GM23338 (cell line): Measurements from ENCODE around the gene RNF207. TPM values are rescaled to one million over a fixed set of nuclear protein-coding genes. Genes with fewer than 3 reads are reported as not detected.

Experiments used
- ATAC-seq: fragments of 200-7000 bp; cut with Tn5 transposase; 3 replicates; pipeline ENCODE4 v1.9.1; 2020
- DNase-seq: peaks from one replicate; pipeline ENCODE4 v3.0.0-alpha.2; 2015; ENCODE audit warnings: low spot score
- H2AFZ ChIP-seq: fragments of 200-600 bp; sonication (generic); 2 replicates; pipeline ENCODE4 v1.8.0; 2016; ENCODE audit warnings: antibody characterized with exemption, mild to moderate bottlenecking, moderate library complexity
- H3F3A ChIP-seq: fragments of 200-600 bp; sonication (generic); replicated peaks from 2 replicates; pipeline ENCODE4 v1.8.0; 2017; ENCODE audit warnings: antibody characterized with exemption, mixed run types, low read depth
- H3K27ac ChIP-seq: fragments of 200-600 bp; sonication (generic); 2 replicates; pipeline ENCODE4 v1.6.1; 2016; ENCODE audit warnings: low read depth
- H3K27me3 ChIP-seq: fragments of 200-600 bp; sonication (generic); 2 replicates; pipeline ENCODE4 v1.8.0; 2016; ENCODE audit warnings: mild to moderate bottlenecking, mixed run types, moderate library complexity; ENCODE audit not compliant: insufficient read depth
- H3K36me3 ChIP-seq: fragments of 200-600 bp; sonication (generic); 2 replicates; pipeline ENCODE4 v1.8.0; 2016; ENCODE audit warnings: mild to moderate bottlenecking; ENCODE audit not compliant: insufficient read depth
- H3K4me1 ChIP-seq: fragments of 200-600 bp; sonication (generic); 2 replicates; pipeline ENCODE4 v1.8.0; 2016; ENCODE audit warnings: mild to moderate bottlenecking, moderate library complexity; ENCODE audit not compliant: insufficient read depth
- H3K4me2 ChIP-seq: fragments of 200-600 bp; sonication (generic); 2 replicates; pipeline ENCODE4 v1.7.1; 2017; ENCODE audit warnings: mixed run types
- H3K4me3 ChIP-seq: fragments of 200-600 bp; sonication (generic); 2 replicates; pipeline ENCODE4 v1.6.1; 2016; ENCODE audit warnings: mixed run types
- H3K79me2 ChIP-seq: fragments of 200-600 bp; sonication (generic); replicated peaks from 2 replicates; pipeline ENCODE4 v1.8.0; 2017; ENCODE audit warnings: mild to moderate bottlenecking; ENCODE audit not compliant: insufficient read depth
- H3K9me2 ChIP-seq: fragments of 200-600 bp; sonication (generic); 2 replicates; pipeline ENCODE4 v1.8.0; 2017; ENCODE audit not compliant: insufficient read depth
- H4K20me1 ChIP-seq: fragments of 200-600 bp; sonication (generic); replicated peaks from 2 replicates; pipeline ENCODE4 v1.8.0; 2017; ENCODE audit warnings: mild to moderate bottlenecking; ENCODE audit not compliant: insufficient read depth
- H3K27ac Mint-ChIP-seq: 2 replicates; pipeline ENCODE4 v1.8.0; 2020; ENCODE audit warnings: inconsistent platforms, mild to moderate bottlenecking, moderate library complexity, mixed read lengths
- H3K27me3 Mint-ChIP-seq: 3 replicates; pipeline ENCODE4 v1.8.0; 2022; ENCODE audit warnings: low read depth, mild to moderate bottlenecking, moderate library complexity, mixed read lengths, inconsistent platforms; ENCODE audit not compliant: insufficient read depth, poor library complexity
- H3K36me3 Mint-ChIP-seq: 3 replicates; pipeline ENCODE4 v1.8.0; 2021; ENCODE audit warnings: low read depth, mild to moderate bottlenecking, inconsistent platforms, moderate library complexity, mixed read lengths
- H3K4me1 Mint-ChIP-seq: 3 replicates; pipeline ENCODE4 v1.8.0; 2020; ENCODE audit warnings: mild to moderate bottlenecking, inconsistent platforms, mixed read lengths
- H3K4me3 Mint-ChIP-seq: 3 replicates; pipeline ENCODE4 v1.8.0; 2021; ENCODE audit warnings: moderate library complexity, mild to moderate bottlenecking, inconsistent platforms, mixed read lengths
- H3K9me3 Mint-ChIP-seq: 3 replicates; pipeline ENCODE4 v1.8.0; 2020; ENCODE audit warnings: moderate library complexity, mild to moderate bottlenecking, inconsistent platforms, mixed read lengths
- CTCF ChIP-seq, 2 experiments: fragments of 200-600 bp in 1 of 2; sonication (generic) in 1 of 2; conservative IDR thresholded peaks; 2 replicates each; pipeline versions ENCODE4 v1.5.1 to v1.6.1; 2016 to 2017; ENCODE audit warnings: antibody characterized with exemption in 2 of 2, low read depth in 2 of 2, mild to moderate bottlenecking in 2 of 2, moderate library complexity in 1 of 2
- EZH2 ChIP-seq: fragments of 200-600 bp; sonication (generic); IDR thresholded peaks from one replicate; pipeline ENCODE4 v1.8.0; 2017; ENCODE audit warnings: antibody characterized with exemption, mild to moderate bottlenecking, low read depth; ENCODE audit not compliant: unreplicated experiment
- EZH2phosphoT487 ChIP-seq: fragments of 200-600 bp; sonication (generic); IDR thresholded peaks from one replicate; pipeline ENCODE4 v1.8.1; 2018; ENCODE audit warnings: antibody characterized with exemption; ENCODE audit not compliant: unreplicated experiment
- REST ChIP-seq: IDR thresholded peaks from one replicate; pipeline ENCODE4 v1.6.1; 2018; ENCODE audit warnings: antibody characterized with exemption; ENCODE audit not compliant: unreplicated experiment
- polyA plus RNA-seq: library from polyadenylated mRNA; unstranded; fragments of >200 nt; fragmentation: Nextera tagmentation; extraction: Ambion mirVana; gene quantifications from 2 replicates; pipeline ENCODE4 v1.2.1, GENCODE V29; 2016
- total RNA-seq: library from RNA; depleted of rRNA; stranded (reverse); fragments of >200 nt; shearing (Covaris generic); gene quantifications from 2 replicates; pipeline ENCODE4 v1.2.3, GENCODE V29; 2014

The RNF207 gene
- total and polyA plus RNA-seq, 2 experiments from 2014 or later: 1.7 to 2.9 TPM

DNA sequence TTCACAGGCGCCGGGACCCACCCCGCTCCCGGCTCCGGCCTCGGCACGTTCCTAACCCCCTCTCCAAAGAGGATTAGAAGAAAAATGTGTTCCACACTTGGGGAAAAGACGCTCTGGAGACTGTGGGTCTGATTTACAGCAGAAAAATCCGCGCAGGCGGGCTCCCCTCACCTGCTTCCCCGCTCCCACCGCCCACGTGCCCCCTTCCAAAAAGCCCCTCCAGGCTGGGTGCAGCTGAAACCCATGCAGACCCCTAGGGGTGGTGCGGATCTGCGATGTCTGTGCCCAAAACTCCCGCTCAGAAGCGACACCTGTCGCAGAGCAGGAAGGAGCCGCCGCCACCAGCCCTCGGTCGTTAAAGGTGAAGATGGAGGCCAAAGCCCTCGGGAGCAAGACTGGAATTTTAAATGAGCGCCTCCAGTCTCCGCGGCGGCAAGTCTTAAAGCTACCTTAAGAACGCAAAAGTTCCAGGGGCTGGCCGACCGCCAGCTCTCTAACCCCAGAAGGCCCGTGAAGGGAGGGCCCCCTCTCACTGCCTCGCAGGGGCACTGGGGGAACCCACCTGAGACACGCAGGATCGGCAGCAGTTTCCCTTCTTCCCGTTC lies 25.1 kb upstream of the RNF207 start:
- TF ChIP-seq CTCF (conservative IDR thresholded peaks at IDR 0.05; ENCODE audit: low read depth in 2 of 2): 0 out of 4 replicates have a peak, but pooled peaks of 1 of the 2 experiments have one; percentile 8
- no peak for TF ChIP-seq EZH2phosphoT487
- TF ChIP-seq REST: no peak
- Histone ChIP-seq H3K27me3 (peaks cover 62% of the 10 kb centered on the region), H3K27ac (no peak overlapping the region), H3K4me2 (peak overlapping the region; percentile 80), H3K9me2 (0 out of 2 replicates have a peak, but pooled peaks cover 3% of the 10 kb centered on the region), H4K20me1 (peaks cover 19% of the 10 kb centered on the region; the same call in 1 of the 2 replicates), H3K4me3 (peak overlapping the region; percentile 52), H2AFZ (peak overlapping the region; percentile 82), H3K79me2 (no peaks in the 10 kb centered on the region), H3K36me3 (0 out of 2 replicates have a peak, but pooled peaks cover 4% of the 10 kb centered on the region), H3F3A (peaks cover 46% of the 10 kb centered on the region), H3K4me1 (peaks cover 37% of the 10 kb centered on the region)
- Mint-ChIP-seq H3K9me3 (no peaks in the 10 kb centered on the region; the same call in 2 of the 3 replicates), H3K27me3 (peaks cover 60% of the 10 kb centered on the region), H3K4me3 (peak overlapping the region; percentile 54), H3K4me1 (peaks cover 47% of the 10 kb centered on the region), H3K27ac (no peak overlapping the region), H3K36me3 (peaks cover 17% of the 10 kb centered on the region)
- ATAC-seq (peak; percentile 2), DNase-seq (peak; percentile 75)

GRCh38 chr1:6181347-6181770 lies 24.6 kb upstream of the RNF207 start:
- Histone ChIP-seq H3K4me3 (peak overlapping the region; percentile 52), H4K20me1 (peaks cover 22% of the 10 kb centered on the region; the same call in 1 of the 2 replicates), H3K27me3 (peaks cover 62% of the 10 kb centered on the region), H3F3A (peaks cover 46% of the 10 kb centered on the region), H3K36me3 (0 out of 2 replicates have a peak, but pooled peaks cover 7% of the 10 kb centered on the region), H3K4me2 (peak overlapping the region; percentile 80), H3K79me2 (peaks cover 4% of the 10 kb centered on the region; the same call in 1 of the 2 replicates), H3K9me2 (no peaks in the 10 kb centered on the region), H3K4me1 (peaks cover 41% of the 10 kb centered on the region), H2AFZ (peak overlapping the region; percentile 82), H3K27ac (no peak overlapping the region)
- ATAC-seq: peak; percentile 12
- H3K4me3 Mint-ChIP-seq: peak overlapping the region; percentile 54
- peak; percentile 49 for DNase-seq
- H3K27me3 Mint-ChIP-seq: peaks cover 59% of the 10 kb centered on the region
- H3K9me3 Mint-ChIP-seq: no peaks in the 10 kb centered on the region; the same call in 2 of the 3 replicates
- H3K4me1 Mint-ChIP-seq: peaks cover 51% of the 10 kb centered on the region
- peak; percentile 15 for TF ChIP-seq EZH2
- TF ChIP-seq EZH2phosphoT487: no peak
- H3K36me3 Mint-ChIP-seq: peaks cover 21% of the 10 kb centered on the region
- H3K27ac Mint-ChIP-seq: no peak overlapping the region
